Epithelial cell of esophagus (primary cell): ENCODE measurements around the gene CMYA5.
A peak's percentile ranks its signal among the peaks of the same experiment; 100 is the strongest.

Experiments
- DNase-seq: peaks from one replicate; pipeline ENCODE4 v3.0.0; 2010; ENCODE audit warnings: low read depth
- H3K4me3 ChIP-seq: 2 replicates; pipeline ENCODE4 v1.5.1; 2011; ENCODE audit warnings: mild to moderate bottlenecking, low read length, control low read depth
- CTCF ChIP-seq: IDR thresholded peaks from 2 replicates; pipeline ENCODE4 v1.5.1; 2011; ENCODE audit warnings: low read depth, mild to moderate bottlenecking, low read length, control low read depth, inconsistent platforms; ENCODE audit not compliant: insufficient read depth; ENCODE audit errors: missing control alignments

CMYA5 gene

GRCh38 chr5:79691007-79691406, 1.4 kb downstream of the CMYA5 start:
- H3K4me3 ChIP-seq, result no peak overlapping the region
- no peak for DNase-seq
- TF ChIP-seq CTCF, result no peak

- no peak overlapping the region for H3K4me3 ChIP-seq
- no peak for TF ChIP-seq CTCF
- no peak for DNase-seq
Observed at GRCh38 chr5:79692596-79692995, 3.0 kb downstream of the CMYA5 start.

GRCh38 chr5:79694183-79694582, 4.5 kb downstream of the CMYA5 start:
- TF ChIP-seq CTCF, result no peak
- no peak overlapping the region for H3K4me3 ChIP-seq
- no peak for DNase-seq

- H3K4me3 ChIP-seq, result no peak overlapping the region
- DNase-seq, result no peak
- no peak for TF ChIP-seq CTCF
Observed at GRCh38 chr5:79694652-79695051, 5.0 kb downstream of the CMYA5 start.

- no peak overlapping the region for H3K4me3 ChIP-seq
- no peak for DNase-seq
- no peak for TF ChIP-seq CTCF
Observed at GRCh38 chr5:79695526-79695925, 5.9 kb downstream of the CMYA5 start.

GRCh38 chr5:79697222-79698170, 7.9 kb downstream of the CMYA5 start:
- DNase-seq, result peak; percentile 26
- TF ChIP-seq CTCF, result no peak
- no peak overlapping the region for H3K4me3 ChIP-seq
